Fibroblast of peridontal ligament (primary cell): ENCODE data around the gene ATP11A.

Experiments used
- DNase-seq: peaks from one replicate; pipeline ENCODE4 v3.0.0-alpha.2; 2010; ENCODE audit errors: extremely low read depth

Gene ATP11A

GRCh38 chr13:112689303-112690245 lies at the start of gene ATP11A:
Gene ATP11A, plus strand, starts transcription at chr13:112690038. Its CDS starts 379 bp downstream, at chr13:112690417.
- peak; percentile 86 for DNase-seq

DNA sequence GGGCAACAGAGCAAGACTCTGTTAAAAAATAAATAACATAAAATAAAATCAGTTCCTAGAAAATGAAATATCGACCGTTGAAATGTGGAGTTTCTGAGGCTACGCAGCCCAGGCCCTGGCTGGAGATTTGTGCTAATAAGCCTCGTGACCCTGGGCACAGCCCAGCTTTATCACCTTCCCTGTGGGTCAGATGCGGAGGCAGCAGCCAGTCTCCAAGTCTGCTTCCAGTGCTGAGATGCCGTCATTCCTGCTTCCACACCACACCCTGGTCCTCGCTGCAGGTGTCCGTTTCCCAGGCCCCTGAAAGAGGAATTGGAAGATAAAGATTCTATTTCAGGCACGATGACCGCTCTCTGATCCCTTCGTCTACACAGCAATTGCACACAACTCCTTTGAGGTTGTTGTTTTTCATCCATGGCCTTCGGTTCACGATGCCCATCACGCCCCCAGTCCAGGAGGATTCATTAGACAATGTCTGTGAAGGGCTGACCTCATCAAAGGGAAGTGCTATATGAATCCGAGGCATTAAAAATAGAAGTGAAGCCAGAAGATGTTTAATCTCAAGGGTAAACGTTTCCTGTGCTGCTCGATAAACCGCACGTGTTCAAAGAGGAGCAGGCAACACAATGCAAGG lies 48.3 kb upstream of the ATP11A start:
- DNase-seq = no peak

GRCh38 chr13:112642090-112642460 lies 47.8 kb upstream of the ATP11A start:
- DNase-seq = no peak

GRCh38 chr13:112643759-112644459 lies 45.9 kb upstream of the ATP11A start:
- no peak for DNase-seq

DNA sequence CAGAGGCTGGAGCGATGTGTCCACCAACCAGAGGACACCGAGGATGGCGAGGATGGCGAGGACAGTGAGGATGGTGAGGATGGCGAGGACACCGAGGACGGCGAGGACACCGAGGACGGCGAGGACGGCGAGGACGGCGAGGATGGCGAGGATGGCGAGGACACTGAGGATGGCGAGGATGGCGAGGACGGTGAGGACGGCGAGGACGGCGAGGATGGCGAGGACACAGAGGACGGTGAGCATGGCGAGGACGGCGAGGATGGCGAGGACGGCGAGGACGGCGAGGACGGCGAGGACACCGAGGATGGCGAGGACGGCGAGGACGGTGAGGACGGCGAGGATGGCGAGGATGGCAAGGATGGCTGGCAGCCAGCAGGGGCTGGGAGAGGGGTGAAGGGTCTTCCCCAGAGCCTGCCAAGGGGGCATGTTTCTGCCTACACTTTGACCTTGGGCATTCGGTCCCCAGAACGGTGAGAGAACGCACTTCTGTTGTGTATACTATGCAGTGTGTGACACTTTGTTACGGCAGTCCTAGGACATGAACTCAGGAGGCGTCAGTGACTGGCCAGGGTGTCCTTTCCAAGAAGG lies 44.4 kb upstream of the ATP11A start:
- DNase-seq = no peak

- no peak for DNase-seq
Measured at GRCh38 chr13:112647256-112647655, 42.6 kb upstream of the ATP11A start.

- no peak for DNase-seq
Measured at GRCh38 chr13:112648101-112648500, 41.7 kb upstream of the ATP11A start.

- no peak for DNase-seq
Measured at GRCh38 chr13:112648966-112649690, 40.7 kb upstream of the ATP11A start.

DNA sequence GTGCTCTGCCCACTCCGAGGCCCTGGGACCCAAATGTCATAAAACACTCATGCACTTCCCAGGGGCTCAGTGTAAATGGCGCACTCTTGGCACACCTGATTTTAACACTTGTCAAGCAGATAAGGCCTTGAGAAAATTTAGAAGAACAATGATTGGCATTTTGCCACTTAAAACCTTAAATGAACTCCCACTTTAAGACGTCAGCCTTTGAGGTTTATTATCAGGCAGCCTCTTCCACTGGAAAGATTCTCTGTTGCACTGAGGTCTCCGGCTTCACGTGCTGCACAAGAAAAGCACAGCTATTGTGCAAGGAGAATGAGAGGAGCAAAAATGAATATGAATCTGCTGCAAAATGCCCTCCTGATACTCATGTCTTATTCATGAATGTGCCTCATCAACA lies 38.5 kb upstream of the ATP11A start:
- no peak for DNase-seq

DNA sequence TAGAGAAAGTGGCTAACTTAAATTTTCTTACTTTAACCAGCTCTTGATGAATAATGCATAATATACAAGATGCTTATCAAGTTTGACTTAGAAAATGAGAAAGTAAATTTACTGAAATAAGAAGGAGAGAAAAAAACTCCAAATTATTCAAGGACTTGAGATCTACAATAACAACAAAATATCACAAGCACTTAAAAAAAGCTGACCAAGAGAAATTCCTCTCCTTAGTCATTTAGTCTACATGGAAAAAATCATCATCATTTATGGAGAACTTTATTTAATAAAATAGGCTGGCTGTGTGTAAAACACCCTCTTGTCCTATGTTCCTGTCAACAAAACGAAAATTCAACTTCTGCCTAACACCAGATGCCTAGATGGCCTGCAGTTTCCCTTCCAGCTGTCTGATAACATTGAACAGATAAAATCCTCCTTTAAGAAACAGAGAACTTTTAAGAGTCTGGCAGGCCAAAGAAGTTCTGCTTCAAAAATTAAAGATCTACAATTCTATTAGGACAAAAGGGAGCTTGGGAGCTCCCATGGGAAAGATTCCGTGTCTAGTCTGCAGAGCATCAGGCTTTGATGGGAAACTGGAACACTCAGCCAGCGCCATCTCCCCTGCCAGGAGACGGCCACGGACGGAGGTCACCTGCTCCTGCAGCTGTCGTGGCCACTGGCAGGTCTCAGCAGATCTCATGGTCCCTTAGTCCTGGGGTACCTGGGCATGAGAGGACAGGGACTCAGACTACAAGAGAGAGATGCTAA lies 37.9 kb upstream of the ATP11A start:
- no peak for DNase-seq

DNA sequence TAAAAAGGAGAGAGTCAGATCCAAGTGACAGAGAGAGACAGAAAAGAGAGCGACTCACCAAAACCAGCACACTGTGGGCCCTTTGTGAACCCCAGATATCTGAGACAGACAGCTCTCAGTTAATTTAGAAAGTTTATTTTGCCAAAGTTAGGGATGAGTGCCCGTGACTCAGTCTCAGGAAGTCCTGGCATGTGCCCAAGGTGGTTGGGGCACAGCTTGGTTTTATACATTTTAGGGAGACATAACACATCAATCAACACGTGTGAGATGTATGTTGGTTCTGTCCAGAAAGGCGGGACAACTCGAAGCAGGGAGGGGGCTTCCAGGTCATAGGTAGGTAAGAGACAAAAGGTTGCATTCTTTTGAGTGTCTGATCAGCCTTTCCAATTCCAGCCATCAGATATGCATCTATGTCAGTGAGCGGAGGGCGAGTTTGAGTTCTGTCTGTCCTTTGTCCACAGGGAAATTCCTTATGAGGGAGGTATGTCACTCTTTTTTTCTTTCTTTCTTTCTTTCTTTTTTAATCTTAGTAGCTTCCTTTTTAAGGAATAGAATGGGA lies 37.2 kb upstream of the ATP11A start:
- no peak for DNase-seq

DNA sequence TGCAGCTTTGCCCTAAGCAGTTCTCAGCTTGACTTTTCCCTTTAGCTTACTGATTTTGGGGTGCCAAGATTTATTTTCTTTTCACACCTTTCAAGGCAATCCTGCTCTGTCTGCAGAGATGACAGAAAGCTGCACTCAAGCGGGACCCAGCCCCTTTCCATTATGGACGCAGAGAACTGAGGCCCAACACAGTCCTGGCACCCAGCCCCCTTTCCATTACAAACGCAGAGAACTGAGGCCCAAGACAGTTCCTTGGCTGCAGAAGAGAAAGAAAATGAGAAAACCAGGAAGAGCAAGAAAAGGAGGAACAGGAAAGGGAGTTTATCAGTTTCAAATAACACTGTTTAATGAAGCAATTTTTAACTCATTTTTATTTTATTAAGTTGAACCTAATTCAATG lies 36.8 kb upstream of the ATP11A start:
- no peak for DNase-seq

DNA sequence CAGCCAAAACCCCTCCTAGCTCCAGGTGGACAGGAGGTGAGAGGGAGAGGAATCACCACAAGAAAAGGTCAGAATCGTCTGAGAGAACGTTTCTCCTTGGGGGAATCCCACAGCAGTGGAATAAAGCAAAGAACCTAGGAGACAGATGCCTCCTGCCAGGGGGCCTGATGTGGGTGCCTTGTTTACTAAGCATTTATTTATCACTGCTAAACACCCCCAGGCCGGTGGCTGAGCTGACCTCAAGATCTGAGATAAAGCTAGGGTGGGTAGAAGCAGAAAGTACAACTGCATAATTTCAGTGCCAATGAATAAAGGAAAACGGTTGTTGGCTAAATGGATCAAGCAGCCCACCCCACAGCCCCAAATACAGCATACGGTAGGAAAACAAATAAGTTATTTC lies 33.9 kb upstream of the ATP11A start:
- no peak for DNase-seq

- peak; percentile 12 for DNase-seq
Measured at GRCh38 chr13:112657850-112658445, 31.9 kb upstream of the ATP11A start.

DNA sequence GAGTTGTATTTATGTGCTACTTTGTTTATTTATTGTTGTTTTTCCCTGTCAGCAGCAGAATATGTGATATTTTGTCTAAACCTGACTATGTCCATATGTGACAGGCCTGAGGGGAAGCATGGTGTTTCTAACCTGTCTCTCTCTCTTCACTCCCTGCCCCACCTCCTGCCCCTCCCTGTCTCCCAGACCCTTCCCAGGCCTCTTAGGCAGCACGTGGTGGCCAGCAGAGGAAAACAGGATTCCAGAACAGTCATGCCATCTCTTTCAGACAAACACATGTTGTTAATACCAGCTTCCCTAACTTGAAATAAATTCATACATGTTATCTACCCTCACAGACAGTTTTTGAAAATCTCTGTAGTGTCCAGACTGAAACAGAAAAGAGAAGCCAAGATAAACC lies 31.0 kb upstream of the ATP11A start:
- DNase-seq = no peak

GRCh38 chr13:112661291-112661690 lies 28.5 kb upstream of the ATP11A start:
- no peak for DNase-seq

DNA sequence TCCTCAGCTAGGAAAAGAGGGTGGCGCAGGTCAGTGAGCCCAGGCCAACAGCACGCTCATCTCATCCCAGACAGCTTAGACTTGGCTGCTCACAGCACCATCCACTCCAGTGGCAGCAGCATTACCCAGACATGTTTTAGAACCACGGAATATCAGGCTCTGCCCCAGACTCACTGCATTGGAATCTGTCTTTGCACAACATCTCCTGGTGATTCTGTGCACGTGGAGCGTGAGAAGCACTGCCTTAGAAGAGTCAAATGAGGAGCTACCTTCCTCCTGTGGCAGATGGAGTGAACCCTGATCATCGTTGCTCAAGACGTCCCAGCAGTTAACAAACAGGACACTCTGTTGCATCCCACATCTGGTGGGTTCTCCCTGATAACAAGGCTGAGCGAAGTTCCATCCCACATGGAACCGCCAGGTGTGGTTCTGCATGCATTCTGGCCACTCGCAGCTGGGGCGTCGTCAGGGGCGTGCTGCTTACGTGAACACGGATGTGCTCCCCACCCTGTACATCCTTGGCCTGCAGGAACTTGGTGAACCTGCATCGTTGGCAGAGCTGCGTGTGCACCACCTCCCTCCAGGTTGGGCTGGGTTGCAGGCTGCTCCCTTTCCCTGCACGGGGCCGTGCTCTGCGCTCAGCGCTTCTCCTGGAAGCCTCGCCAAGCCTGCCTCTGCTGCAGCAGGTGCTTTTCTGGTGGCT lies 25.2 kb upstream of the ATP11A start:
- DNase-seq = no peak

GRCh38 chr13:112668924-112669323 lies 20.9 kb upstream of the ATP11A start:
- DNase-seq = no peak

GRCh38 chr13:112669881-112670499 lies 19.8 kb upstream of the ATP11A start:
- no peak for DNase-seq
